HFF-Myc (cell line): ENCODE data around the gene ZNF343.
A peak's percentile ranks its signal among the peaks of the same experiment; 100 is the strongest.

ENCODE experiments used
- DNase-seq: peaks from one replicate; pipeline ENCODE4 v3.0.0-alpha.2; 2011; ENCODE audit warnings: low read depth; ENCODE audit errors: extremely low read depth
- H3K4me3 ChIP-seq: replicated peaks from 2 replicates; pipeline ENCODE4 v1.5.1; 2011; ENCODE audit warnings: low read depth, mild to moderate bottlenecking, control low read depth, low read length
- TF ChIP-seq, protein P1 (sequence below): IDR thresholded peaks from 2 replicates; pipeline ENCODE4 v1.5.1; 2012; ENCODE audit warnings: mild to moderate bottlenecking, low read depth, low read length, control low read depth; ENCODE audit errors: missing control alignments

The ZNF343 gene

DNA sequence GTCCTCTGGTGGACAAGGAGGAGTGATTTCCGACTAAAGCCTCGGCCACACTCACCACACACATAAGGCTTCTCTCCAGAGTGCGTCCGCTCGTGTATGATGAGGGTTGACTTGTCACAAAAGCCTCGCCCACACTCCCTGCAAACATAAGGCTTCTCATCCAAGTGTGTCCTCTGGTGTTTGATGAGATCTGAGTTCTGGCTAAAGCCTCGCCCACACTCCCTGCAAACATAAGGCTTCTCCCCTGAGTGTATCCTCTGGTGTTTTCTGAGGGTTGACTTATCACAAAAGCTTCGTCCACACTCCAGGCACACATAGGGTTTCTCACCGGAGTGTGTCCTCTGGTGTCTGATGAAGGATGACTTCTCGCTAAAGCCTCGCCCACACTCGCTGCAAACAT is 25.2 kb downstream of the ZNF343 start:
- no peak overlapping the region for H3K4me3 ChIP-seq
- TF ChIP-seq, protein P1, sequence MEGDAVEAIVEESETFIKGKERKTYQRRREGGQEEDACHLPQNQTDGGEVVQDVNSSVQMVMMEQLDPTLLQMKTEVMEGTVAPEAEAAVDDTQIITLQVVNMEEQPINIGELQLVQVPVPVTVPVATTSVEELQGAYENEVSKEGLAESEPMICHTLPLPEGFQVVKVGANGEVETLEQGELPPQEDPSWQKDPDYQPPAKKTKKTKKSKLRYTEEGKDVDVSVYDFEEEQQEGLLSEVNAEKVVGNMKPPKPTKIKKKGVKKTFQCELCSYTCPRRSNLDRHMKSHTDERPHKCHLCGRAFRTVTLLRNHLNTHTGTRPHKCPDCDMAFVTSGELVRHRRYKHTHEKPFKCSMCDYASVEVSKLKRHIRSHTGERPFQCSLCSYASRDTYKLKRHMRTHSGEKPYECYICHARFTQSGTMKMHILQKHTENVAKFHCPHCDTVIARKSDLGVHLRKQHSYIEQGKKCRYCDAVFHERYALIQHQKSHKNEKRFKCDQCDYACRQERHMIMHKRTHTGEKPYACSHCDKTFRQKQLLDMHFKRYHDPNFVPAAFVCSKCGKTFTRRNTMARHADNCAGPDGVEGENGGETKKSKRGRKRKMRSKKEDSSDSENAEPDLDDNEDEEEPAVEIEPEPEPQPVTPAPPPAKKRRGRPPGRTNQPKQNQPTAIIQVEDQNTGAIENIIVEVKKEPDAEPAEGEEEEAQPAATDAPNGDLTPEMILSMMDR = no peak
- DNase-seq = no peak

DNA sequence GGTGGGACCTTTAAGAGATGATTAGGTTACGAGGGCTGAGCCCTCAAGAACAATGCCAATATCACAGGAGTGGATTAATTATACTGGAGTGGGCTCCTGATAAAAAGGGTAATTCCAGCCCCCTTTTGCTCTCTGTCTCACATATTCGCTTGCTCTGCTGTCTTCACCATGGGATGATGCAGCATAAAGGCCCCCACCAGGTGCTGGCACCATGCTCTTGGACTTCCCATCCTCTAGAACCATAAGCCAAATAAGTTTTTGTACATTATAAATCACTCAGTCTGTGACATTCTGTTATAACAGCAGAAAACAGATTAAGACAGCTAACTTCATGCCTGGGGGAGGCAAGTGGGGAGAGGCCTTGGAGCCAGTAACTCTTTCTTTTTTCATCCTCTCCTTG is 28.3 kb downstream of the ZNF343 start:
- TF ChIP-seq, protein P1 = no peak
- no peak overlapping the region for H3K4me3 ChIP-seq
- no peak for DNase-seq

DNA sequence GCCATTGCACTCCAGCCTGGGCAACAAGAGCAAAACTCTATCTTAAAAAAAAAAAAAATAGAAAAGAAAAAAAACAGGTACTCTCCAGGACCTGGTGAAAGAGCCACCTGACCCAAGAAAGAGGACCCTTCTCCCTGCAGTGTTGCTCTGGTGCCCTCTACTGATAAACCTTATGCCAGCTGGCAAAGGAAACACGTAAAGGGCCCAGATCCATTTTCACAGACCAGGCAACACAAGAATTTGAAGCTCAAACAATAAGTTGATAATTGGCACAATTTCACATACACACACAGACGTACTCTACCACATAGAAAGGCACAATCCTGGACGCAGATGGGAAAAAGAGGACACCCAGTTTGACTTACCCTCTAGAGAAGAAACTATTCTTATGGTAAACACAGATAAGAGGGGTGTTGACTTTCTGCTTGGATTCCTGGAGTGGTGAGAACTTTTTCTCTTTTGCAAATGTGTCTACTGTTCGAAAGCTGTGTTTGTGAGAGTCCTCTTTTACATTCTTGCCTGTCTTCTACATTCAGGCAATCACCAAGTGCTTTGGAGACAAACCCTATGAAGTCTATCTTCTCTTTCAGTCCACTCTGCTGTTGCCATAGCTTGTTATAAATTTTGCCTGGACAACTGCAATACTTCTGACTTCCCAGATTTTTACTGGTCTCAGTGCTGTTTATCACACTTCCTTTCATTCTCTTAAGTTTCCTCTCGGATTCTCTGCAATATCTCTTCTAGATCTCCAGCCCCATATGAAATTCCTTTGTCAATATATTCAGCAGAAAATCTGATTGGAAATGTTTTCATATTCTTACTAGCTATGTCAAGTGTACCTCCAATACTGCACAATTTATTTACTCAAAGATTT is 31.7 kb downstream of the ZNF343 start:
- TF ChIP-seq, protein P1 = no peak
- DNase-seq = no peak
- no peak overlapping the region for H3K4me3 ChIP-seq

DNA sequence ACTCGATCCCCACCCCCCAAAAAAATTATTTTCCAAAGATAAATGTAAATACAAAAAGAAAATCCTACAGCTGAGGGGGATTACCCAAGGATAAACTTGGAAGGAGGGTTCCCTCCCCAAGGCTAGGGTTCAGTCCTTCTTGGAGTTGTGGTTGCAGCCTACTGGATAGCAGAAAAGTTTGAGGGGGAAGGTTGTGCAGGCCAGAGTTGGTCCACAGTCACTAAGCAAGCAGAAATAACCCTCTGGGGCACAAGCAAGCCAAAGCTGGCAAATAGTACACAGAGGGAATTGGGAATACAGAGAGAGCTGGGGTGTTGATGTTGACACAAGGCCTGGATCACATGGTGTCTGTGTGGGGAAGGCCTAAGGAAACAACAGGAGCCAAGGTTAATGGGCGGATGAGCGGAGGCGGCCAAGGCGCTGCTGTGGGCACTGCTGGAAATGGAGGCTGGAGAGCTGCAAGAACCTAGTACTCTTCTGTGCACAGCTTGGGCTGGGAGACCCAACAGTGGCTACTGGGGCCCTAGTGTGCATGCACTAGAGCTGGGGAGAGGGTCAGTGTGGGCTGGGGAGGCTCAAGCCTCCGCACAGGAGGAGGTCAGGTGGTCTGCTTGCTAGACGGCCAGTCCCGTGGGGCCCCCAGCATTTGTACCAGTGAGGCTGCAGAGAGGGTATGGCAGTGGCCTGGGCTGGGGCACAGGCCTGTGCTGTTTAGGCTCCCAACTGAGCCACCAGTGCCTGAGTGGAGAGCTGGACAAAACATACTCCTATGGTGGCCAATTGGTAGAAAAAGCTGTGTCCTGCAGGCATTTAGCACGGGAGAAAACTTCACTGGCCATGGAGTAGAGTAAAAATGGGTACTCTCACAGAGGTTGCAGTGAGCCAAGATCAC is 32.6 kb downstream of the ZNF343 start:
- no peak for DNase-seq
- TF ChIP-seq, protein P1 = no peak
- no peak overlapping the region for H3K4me3 ChIP-seq

DNA sequence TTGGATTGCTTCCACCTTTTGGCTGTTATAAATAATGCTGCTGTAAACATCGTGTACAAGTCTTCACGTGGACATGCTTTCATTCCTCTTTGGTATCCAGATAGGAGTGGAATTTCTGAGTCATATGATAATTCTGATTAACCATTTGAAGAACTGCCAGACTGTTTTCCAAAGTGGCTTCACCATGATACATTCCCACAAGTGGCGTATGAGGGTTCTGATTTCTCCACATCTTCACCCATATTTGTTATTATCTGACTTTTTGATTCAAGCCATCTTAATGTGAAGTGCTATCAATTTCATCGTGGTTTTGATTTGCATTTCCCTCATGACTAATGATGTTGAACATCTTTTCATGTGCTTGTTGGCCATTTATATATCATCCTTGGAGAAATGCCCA is 35.2 kb downstream of the ZNF343 start:
- DNase-seq = peak; percentile 60
- TF ChIP-seq, protein P1 = no peak
- H3K4me3 ChIP-seq = no peak overlapping the region

DNA sequence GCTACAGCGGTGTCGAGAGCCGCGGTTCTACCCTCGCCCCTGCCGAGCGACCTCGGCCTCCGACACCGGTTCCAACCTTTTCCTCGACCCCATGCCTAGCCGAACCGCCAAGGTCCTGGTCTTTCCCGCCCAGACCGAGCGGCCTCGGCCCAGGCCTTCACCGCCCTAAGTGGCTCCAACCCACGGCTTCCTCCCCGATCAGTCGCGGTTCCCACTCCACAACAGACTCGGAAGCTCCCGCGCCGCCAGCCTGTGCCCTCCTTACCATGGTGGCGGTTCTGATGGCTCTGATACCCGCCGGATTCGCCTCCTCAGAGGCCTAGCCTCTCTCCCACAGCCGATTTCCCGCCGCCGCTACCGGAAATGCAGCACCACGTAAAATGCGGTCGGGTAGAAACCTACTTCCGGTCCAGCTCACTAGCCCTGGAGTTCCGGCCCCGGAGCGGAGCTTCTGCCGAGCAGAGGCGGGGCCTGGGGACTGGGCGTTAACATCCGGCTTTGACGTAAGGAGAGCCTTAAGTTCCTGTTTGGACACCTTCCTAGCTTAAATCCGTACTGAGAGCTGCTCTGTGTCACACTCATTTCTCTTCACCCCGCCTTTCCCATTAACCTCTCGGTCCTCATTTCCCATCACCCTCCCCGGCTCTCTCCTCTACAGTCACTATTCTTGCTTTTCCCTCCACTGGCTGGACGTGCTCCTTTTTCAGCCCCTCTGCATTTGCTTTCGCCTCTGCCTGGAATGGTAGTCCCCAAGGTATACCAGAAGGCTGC is 38.1 kb downstream of the ZNF343 start, which contains the start of gene SNRPB:
Gene SNRPB, minus strand, starts transcription at position 367 of the 771 bp plus-strand sequence. Its CDS starts 99 bp downstream, at position 268.
- H3K4me3 ChIP-seq = peak within 1 kb of the TSS; percentile 95
- TF ChIP-seq, protein P1 = no peak
- DNase-seq = peak; percentile 98
